Ectodermal cell (in vitro differentiated cells): ENCODE measurements around the gene LPCAT4.
A peak's percentile ranks its signal among the peaks of the same experiment; 100 is the strongest.
"Not testable (repeated sequence)": the region's sequence is repeated elsewhere in the genome, so short reads cannot be mapped to it uniquely, and the experiment has no call there.

Source experiments
- H3K27ac ChIP-seq: 2 replicates; pipeline ENCODE4 v1.7.0; 2013; ENCODE audit warnings: mild to moderate bottlenecking, low read depth, low read length; ENCODE audit not compliant: insufficient read depth, poor library complexity, severe bottlenecking
- H3K27me3 ChIP-seq: 2 replicates; pipeline ENCODE4 v1.7.0; 2013; ENCODE audit warnings: mild to moderate bottlenecking, low read length; ENCODE audit not compliant: insufficient read depth, control insufficient read depth, poor library complexity, severe bottlenecking
- H3K36me3 ChIP-seq: one replicate; pipeline ENCODE4 v1.7.0; 2013; ENCODE audit warnings: low read length; ENCODE audit not compliant: control insufficient read depth, insufficient read depth
- H3K4me1 ChIP-seq: one replicate; pipeline ENCODE4 v1.7.0; 2013; ENCODE audit warnings: low read length; ENCODE audit not compliant: control insufficient read depth, insufficient read depth
- H3K4me3 ChIP-seq: 2 replicates; pipeline ENCODE4 v1.7.0; 2013; ENCODE audit warnings: low read depth, low read length, control low read depth; ENCODE audit not compliant: insufficient read depth
- H3K9me3 ChIP-seq: 2 replicates; pipeline ENCODE4 v1.7.0; 2013; ENCODE audit warnings: mild to moderate bottlenecking, low read length, moderate library complexity; ENCODE audit not compliant: control insufficient read depth
- WGBS, 2 experiments: methylation state at CpG; one replicate each; pipeline ENCODE4 v1.1.7; 2013; ENCODE audit warnings: missing lambda C conversion rate in 2 of 2; 5-methylcytosine and 5-hydroxymethylcytosine counted together

LPCAT4 gene

GRCh38 chr15:34349769-34350168 is 17.2 kb downstream of the LPCAT4 start:
- Histone ChIP-seq H3K27me3 (no peaks in the 10 kb centered on the region), H3K9me3 (no peaks in the 10 kb centered on the region), H3K4me3 (no peak overlapping the region), H3K4me1 (no peaks in the 10 kb centered on the region), H3K27ac (no peak overlapping the region), H3K36me3 (no peaks in the 10 kb centered on the region)
- 90 to 92% methylated on average over 4 of the region's 4 CpGs for WGBS, 2 experiments

GRCh38 chr15:34348735-34349300 is 18.2 kb downstream of the LPCAT4 start:
- no peaks in the 10 kb centered on the region for H3K27me3 ChIP-seq
- no peaks in the 10 kb centered on the region for H3K36me3 ChIP-seq
- 68 to 94% methylated on average over 1 of the region's 1 CpG for WGBS, 2 experiments
- no peaks in the 10 kb centered on the region for H3K4me1 ChIP-seq
- H3K27ac ChIP-seq: no peak overlapping the region
- no peaks in the 10 kb centered on the region for H3K9me3 ChIP-seq
- H3K4me3 ChIP-seq: no peak overlapping the region

- 85 to 87% methylated on average over 13 of the region's 13 CpGs for WGBS, 2 experiments
- H3K36me3 ChIP-seq: no peaks in the 10 kb centered on the region
- H3K27ac ChIP-seq: no peak overlapping the region
- H3K4me3 ChIP-seq: no peak overlapping the region
- H3K4me1 ChIP-seq: no peaks in the 10 kb centered on the region
- H3K9me3 ChIP-seq: no peaks in the 10 kb centered on the region
- no peaks in the 10 kb centered on the region for H3K27me3 ChIP-seq
Measured at GRCh38 chr15:34347951-34348638, 18.9 kb downstream of the LPCAT4 start.

- no peaks in the 10 kb centered on the region for H3K4me1 ChIP-seq
- H3K9me3 ChIP-seq: no peaks in the 10 kb centered on the region
- no peaks in the 10 kb centered on the region for H3K27me3 ChIP-seq
- peak within 1 kb of the TSS; percentile 60 for H3K27ac ChIP-seq
- peaks cover 8% of the 10 kb centered on the region for H3K36me3 ChIP-seq
- peak within 1 kb of the TSS; percentile 84 for H3K4me3 ChIP-seq
- 1% methylated on average over 38 of the region's 38 CpGs for WGBS, 2 experiments
Measured at GRCh38 chr15:34342737-34343575, 24.0 kb downstream of the LPCAT4 start, which contains the start of the genes NOP10 and NUTM1. Gene NOP10 (minus strand): TSS chr15:34343136. CDS start chr15:34343073, 63 bp downstream. Gene NUTM1 (plus strand): TSS chr15:34343315. CDS start chr15:34343697, 382 bp downstream.

GRCh38 chr15:34342213-34342736 is 24.7 kb downstream of the LPCAT4 start:
- not testable (repeated sequence) for H3K4me1 ChIP-seq, H3K27me3 ChIP-seq, H3K36me3 ChIP-seq, H3K9me3 ChIP-seq, H3K27ac ChIP-seq
- H3K4me3 ChIP-seq: peak overlapping the region; percentile 84
- WGBS, 2 experiments: 34 to 40% methylated on average over 26 of the region's 26 CpGs

- Histone ChIP-seq H3K36me3 (peaks cover 8% of the 10 kb centered on the region), H3K27ac (no peak overlapping the region), H3K4me1 (no peaks in the 10 kb centered on the region), H3K4me3 (peak overlapping the region; percentile 84), H3K27me3 (no peaks in the 10 kb centered on the region), H3K9me3 (no peaks in the 10 kb centered on the region)
- 94 to 95% methylated on average over 15 of the region's 15 CpGs for WGBS, 2 experiments
Measured at GRCh38 chr15:34341381-34342212, 25.4 kb downstream of the LPCAT4 start.

GRCh38 chr15:34339946-34340345 is 27.1 kb downstream of the LPCAT4 start:
- 96 to 97% methylated on average over 3 of the region's 3 CpGs for WGBS, 2 experiments
- Histone ChIP-seq H3K27me3 (no peaks in the 10 kb centered on the region), H3K9me3 (no peaks in the 10 kb centered on the region), H3K4me1 (no peaks in the 10 kb centered on the region), H3K27ac (no peak overlapping the region), H3K4me3 (no peak overlapping the region), H3K36me3 (peaks cover 8% of the 10 kb centered on the region)

- Histone ChIP-seq H3K27ac (no peak overlapping the region), H3K4me1 (no peaks in the 10 kb centered on the region), H3K9me3 (no peaks in the 10 kb centered on the region), H3K27me3 (no peaks in the 10 kb centered on the region), H3K4me3 (peak overlapping the region; percentile 96), H3K36me3 (peaks cover 8% of the 10 kb centered on the region)
- WGBS, 2 experiments: 71 to 77% methylated on average over 13 to 16 of the region's 16 CpGs
Measured at GRCh38 chr15:34338347-34338746, 28.6 kb downstream of the LPCAT4 start.

- 0% methylated on average over 78 of the region's 78 CpGs for WGBS, 2 experiments
- H3K36me3 ChIP-seq: peaks cover 8% of the 10 kb centered on the region
- peak within 1 kb of the TSS; percentile 81 for H3K27ac ChIP-seq
- no peaks in the 10 kb centered on the region for H3K4me1 ChIP-seq
- H3K9me3 ChIP-seq: no peaks in the 10 kb centered on the region
- H3K4me3 ChIP-seq: peak within 1 kb of the TSS; percentile 96
- no peaks in the 10 kb centered on the region for H3K27me3 ChIP-seq
Measured at GRCh38 chr15:34337557-34338306, 29.3 kb downstream of the LPCAT4 start, which contains the start of gene SLC12A6. Gene SLC12A6 (minus strand): TSS chr15:34337781. CDS start chr15:34336680, 1,101 bp downstream.
